Esophagus squamous epithelium (tissue), 4 donors: ENCODE results near the gene TMEM51.

ENCODE experiments used
- POLR2A ChIP-seq, 4 donors: fragments of 450-650 bp; IDR thresholded peaks; one replicate each; pipeline ENCODE4 v1.6.1; 2017; ENCODE audit warnings: antibody characterized with exemption in 4 of 4, mild to moderate bottlenecking in 4 of 4, moderate library complexity in 3 of 4
- TF ChIP-seq, protein P1 (sequence below), 6 experiments: fragments of 450-650 bp in 4 of 6; fragments of 200-600 bp in 2 of 6; sonication (generic) in 2 of 6; IDR thresholded peaks; one replicate each; pipeline ENCODE4 v1.5.1; 2016 to 2019; ENCODE audit warnings: antibody characterized with exemption in 6 of 6, mild to moderate bottlenecking in 4 of 6, moderate library complexity in 4 of 6

DNA sequence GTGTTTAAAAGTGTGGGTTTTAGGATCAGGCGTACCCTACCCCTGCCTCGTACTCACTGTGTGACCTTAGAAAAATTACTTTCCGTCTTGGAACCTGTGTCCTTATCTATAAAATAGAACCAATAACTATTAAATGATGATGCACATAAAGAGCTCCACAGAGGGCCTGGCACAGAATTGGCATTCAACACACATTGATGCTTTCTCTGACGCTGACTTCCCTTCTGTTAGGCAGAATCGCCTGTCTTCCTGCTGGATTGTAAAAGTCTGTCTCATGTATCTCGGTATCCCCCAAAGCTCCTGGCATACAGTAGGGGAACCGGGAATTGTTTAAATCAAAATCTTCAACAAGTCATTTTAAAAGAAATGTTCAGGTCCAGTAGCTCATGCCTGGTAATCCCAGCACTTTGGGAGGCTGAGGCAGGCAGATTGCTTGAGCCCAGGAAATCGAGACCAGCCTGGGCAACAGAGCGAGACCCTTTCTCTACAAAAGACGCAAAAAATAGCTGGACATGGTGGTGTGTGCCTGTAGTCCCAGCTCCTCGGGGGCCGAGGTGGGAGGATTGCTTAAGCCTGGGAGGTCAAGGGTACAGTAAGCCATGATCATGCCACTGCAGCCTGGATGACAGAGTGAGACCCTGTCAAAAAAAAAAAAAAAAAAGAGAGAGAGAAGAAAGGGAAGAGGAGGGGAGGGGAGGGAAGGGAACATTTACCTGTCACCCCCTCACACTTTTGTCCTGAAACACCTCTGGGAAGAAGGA is 52.2 kb downstream of the TMEM51 start:
- TF ChIP-seq, protein P1, sequence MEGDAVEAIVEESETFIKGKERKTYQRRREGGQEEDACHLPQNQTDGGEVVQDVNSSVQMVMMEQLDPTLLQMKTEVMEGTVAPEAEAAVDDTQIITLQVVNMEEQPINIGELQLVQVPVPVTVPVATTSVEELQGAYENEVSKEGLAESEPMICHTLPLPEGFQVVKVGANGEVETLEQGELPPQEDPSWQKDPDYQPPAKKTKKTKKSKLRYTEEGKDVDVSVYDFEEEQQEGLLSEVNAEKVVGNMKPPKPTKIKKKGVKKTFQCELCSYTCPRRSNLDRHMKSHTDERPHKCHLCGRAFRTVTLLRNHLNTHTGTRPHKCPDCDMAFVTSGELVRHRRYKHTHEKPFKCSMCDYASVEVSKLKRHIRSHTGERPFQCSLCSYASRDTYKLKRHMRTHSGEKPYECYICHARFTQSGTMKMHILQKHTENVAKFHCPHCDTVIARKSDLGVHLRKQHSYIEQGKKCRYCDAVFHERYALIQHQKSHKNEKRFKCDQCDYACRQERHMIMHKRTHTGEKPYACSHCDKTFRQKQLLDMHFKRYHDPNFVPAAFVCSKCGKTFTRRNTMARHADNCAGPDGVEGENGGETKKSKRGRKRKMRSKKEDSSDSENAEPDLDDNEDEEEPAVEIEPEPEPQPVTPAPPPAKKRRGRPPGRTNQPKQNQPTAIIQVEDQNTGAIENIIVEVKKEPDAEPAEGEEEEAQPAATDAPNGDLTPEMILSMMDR (IDR thresholded peaks at IDR 0.05): no peak
- no peak for TF ChIP-seq POLR2A (IDR thresholded peaks at IDR 0.05)
